Neural cell (in vitro differentiated cells): ENCODE data around the gene MAPK8. TPM values are rescaled to one million over a fixed set of nuclear protein-coding genes. Genes with fewer than 3 reads are reported as not detected.

Source experiments
- H2AFZ ChIP-seq: fragments of 200-600, 300-800 bp; sonication (generic), shearing (Covaris generic); 2 replicates; pipeline ENCODE4 v1.6.0; 2014; ENCODE audit warnings: low read depth, mild to moderate bottlenecking, antibody characterized with exemption, low read length, moderate library complexity
- H3F3A ChIP-seq: fragments of 200-600 bp; shearing (Covaris generic); 2 replicates; pipeline ENCODE4 v1.6.1; 2016; ENCODE audit warnings: mild to moderate bottlenecking, moderate library complexity, mixed read lengths, antibody characterized with exemption, low read length; ENCODE audit not compliant: insufficient read depth, poor library complexity, severe bottlenecking
- H3K27ac ChIP-seq: fragments of 200-600, 300-800 bp; sonication (generic), shearing (Covaris generic); 2 replicates; pipeline ENCODE4 v1.5.1; 2014; ENCODE audit warnings: mild to moderate bottlenecking, low read length, moderate library complexity
- H3K27me3 ChIP-seq: fragments of 300-800, 200-600 bp; sonication (generic), shearing (Covaris generic); 2 replicates; pipeline ENCODE4 v1.6.0; 2014; ENCODE audit warnings: mild to moderate bottlenecking, low read depth, low read length, moderate library complexity; ENCODE audit not compliant: insufficient read depth
- H3K36me3 ChIP-seq: fragments of 300-800, 200-600 bp; sonication (generic), shearing (Covaris generic); 2 replicates; pipeline ENCODE4 v1.5.1; 2014; ENCODE audit warnings: mild to moderate bottlenecking, antibody characterized with exemption, low read length, moderate library complexity; ENCODE audit not compliant: insufficient read depth
- H3K4me2 ChIP-seq: fragments of 300-800, 200-600 bp; sonication (generic), shearing (Covaris generic); 2 replicates; pipeline ENCODE4 v1.6.0; 2014; ENCODE audit warnings: mild to moderate bottlenecking, low read length
- H3K4me3 ChIP-seq: fragments of 300-800, 200-600 bp; sonication (generic), shearing (Covaris generic); 2 replicates; pipeline ENCODE4 v1.5.1; 2014; ENCODE audit warnings: mild to moderate bottlenecking, low read length, moderate library complexity
- H3K79me2 ChIP-seq: fragments of 200-600 bp; shearing (Covaris generic); replicated peaks from 2 replicates; pipeline ENCODE4 v1.6.0; 2014; ENCODE audit warnings: mild to moderate bottlenecking, low read length, moderate library complexity; ENCODE audit not compliant: insufficient read depth
- H3K9ac ChIP-seq: fragments of 300-800, 200-600 bp; sonication (generic), shearing (Covaris generic); 2 replicates; pipeline ENCODE4 v1.6.1; 2016; ENCODE audit warnings: mild to moderate bottlenecking, low read length, mixed read lengths
- H3K9me2 ChIP-seq: fragments of 200-600 bp; shearing (Covaris generic); 2 replicates; pipeline ENCODE4 v1.6.1; 2016; ENCODE audit warnings: mild to moderate bottlenecking, low read length, mixed read lengths; ENCODE audit not compliant: insufficient read depth
- H3K9me3 ChIP-seq: fragments of 200-600, 300-800 bp; sonication (generic), shearing (Covaris generic); 2 replicates; pipeline ENCODE4 v1.6.1; 2016; ENCODE audit warnings: mild to moderate bottlenecking, mixed run types, low read length, moderate library complexity, mixed read lengths
- H4K20me1 ChIP-seq: fragments of 200-600 bp; shearing (Covaris generic); 2 replicates; pipeline ENCODE4 v1.6.1; 2016; ENCODE audit warnings: mild to moderate bottlenecking, mixed run types; ENCODE audit not compliant: insufficient read depth
- EP300 ChIP-seq: fragments of 450-650 bp; conservative IDR thresholded peaks from 2 replicates; pipeline ENCODE4 v1.6.1; 2014; ENCODE audit warnings: antibody characterized with exemption, mild to moderate bottlenecking, moderate library complexity; ENCODE audit not compliant: poor library complexity, severe bottlenecking
- EZH2 ChIP-seq: fragments of 200-600, 300-800 bp; shearing (Covaris generic), sonication (generic); IDR thresholded peaks from 2 replicates; pipeline ENCODE4 v1.6.1; 2014; ENCODE audit warnings: antibody characterized with exemption, low read length, borderline replicate concordance, mild to moderate bottlenecking; ENCODE audit not compliant: insufficient read depth, poor library complexity, severe bottlenecking
- MXI1 ChIP-seq: fragments of 450-650 bp; conservative IDR thresholded peaks from 2 replicates; pipeline ENCODE4 v1.6.1; 2014; ENCODE audit warnings: antibody characterized with exemption, mild to moderate bottlenecking; ENCODE audit not compliant: poor library complexity, severe bottlenecking
- POLR2AphosphoS5 ChIP-seq: IDR thresholded peaks from 2 replicates; pipeline ENCODE4 v1.6.1; 2012
- RAD21 ChIP-seq: fragments of 450-650 bp; conservative IDR thresholded peaks from 2 replicates; pipeline ENCODE4 v1.6.1; 2014; ENCODE audit warnings: antibody characterized with exemption, mild to moderate bottlenecking, moderate library complexity
- SMC3 ChIP-seq: fragments of 450-650 bp; conservative IDR thresholded peaks from 2 replicates; pipeline ENCODE4 v1.6.1; 2014; ENCODE audit warnings: antibody characterized with exemption, mild to moderate bottlenecking, moderate library complexity; ENCODE audit not compliant: poor library complexity
- TAF1 ChIP-seq: IDR thresholded peaks from 2 replicates; pipeline ENCODE4 v1.6.1; 2012; ENCODE audit warnings: low read depth
- polyA plus RNA-seq: library from polyadenylated mRNA; depleted of rRNA; stranded (reverse); fragments of >200 nt; gene quantifications from 2 replicates; pipeline ENCODE4 v1.2.3, GENCODE V29; 2014
- TF ChIP-seq, protein P1 (sequence below): fragments of 450-650 bp; IDR thresholded peaks from 2 replicates; pipeline ENCODE4 v1.5.1; 2014; ENCODE audit warnings: antibody characterized with exemption, mild to moderate bottlenecking, moderate library complexity; ENCODE audit not compliant: poor library complexity, severe bottlenecking
- TF ChIP-seq, protein P2 (sequence below): IDR thresholded peaks from 2 replicates; pipeline ENCODE4 v1.6.1; 2012; ENCODE audit warnings: borderline replicate concordance

MAPK8 gene
- polyA plus RNA-seq, 1 donor from 2014 or later = 187 TPM

DNA sequence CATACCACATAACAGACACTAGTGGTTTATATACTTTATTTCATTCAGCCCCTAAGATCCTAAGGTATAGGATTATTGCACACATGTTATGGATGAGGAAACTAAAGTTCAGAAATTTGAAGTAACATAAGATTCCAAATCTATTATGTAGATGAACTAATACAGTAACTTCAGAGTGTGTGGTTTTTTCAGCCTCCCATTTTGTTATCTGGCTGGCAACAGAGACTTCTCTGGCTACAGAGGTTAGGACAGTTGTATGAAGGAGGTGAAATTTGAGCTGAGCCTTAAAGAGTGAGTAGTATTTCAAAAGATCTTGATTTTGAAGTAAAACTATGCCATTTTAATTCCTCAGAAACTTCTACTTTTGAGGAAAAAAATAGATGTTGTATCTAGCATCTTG is 125.4 kb downstream of the MAPK8 start:
- Histone ChIP-seq H3K9me3 (no peaks in the 10 kb centered on the region), H3K27me3 (no peaks in the 10 kb centered on the region)
- no peak for TF ChIP-seq RAD21

DNA sequence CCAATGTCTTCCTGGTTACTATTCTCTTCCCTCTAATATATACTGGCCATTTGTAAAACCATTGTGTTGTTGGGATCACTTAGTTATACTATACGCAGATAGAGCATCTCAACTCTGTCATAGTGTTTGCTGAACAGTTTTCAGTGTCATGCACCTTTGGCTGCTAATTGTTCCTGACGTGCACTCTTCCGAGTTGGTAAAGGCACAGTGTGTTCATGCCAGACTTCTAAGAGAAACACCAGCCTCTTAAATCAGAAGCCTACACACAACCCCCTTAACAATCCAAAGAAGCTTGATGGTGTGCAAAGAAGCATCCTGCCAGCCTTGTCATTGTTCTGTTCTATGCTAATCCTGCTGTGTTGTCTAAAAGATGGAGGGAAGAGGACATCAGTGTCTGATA is 131.1 kb downstream of the MAPK8 start:
- no peak overlapping the region for H3K9ac ChIP-seq
- H3K36me3 ChIP-seq = peaks cover 7% of the 10 kb centered on the region
- TF ChIP-seq, protein P1, sequence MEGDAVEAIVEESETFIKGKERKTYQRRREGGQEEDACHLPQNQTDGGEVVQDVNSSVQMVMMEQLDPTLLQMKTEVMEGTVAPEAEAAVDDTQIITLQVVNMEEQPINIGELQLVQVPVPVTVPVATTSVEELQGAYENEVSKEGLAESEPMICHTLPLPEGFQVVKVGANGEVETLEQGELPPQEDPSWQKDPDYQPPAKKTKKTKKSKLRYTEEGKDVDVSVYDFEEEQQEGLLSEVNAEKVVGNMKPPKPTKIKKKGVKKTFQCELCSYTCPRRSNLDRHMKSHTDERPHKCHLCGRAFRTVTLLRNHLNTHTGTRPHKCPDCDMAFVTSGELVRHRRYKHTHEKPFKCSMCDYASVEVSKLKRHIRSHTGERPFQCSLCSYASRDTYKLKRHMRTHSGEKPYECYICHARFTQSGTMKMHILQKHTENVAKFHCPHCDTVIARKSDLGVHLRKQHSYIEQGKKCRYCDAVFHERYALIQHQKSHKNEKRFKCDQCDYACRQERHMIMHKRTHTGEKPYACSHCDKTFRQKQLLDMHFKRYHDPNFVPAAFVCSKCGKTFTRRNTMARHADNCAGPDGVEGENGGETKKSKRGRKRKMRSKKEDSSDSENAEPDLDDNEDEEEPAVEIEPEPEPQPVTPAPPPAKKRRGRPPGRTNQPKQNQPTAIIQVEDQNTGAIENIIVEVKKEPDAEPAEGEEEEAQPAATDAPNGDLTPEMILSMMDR = no peak
- no peak for TF ChIP-seq POLR2AphosphoS5
- TF ChIP-seq MXI1 = no peak
- no peak for TF ChIP-seq TAF1
- no peak for TF ChIP-seq EP300
- no peak for TF ChIP-seq EZH2
- TF ChIP-seq, protein P2, sequence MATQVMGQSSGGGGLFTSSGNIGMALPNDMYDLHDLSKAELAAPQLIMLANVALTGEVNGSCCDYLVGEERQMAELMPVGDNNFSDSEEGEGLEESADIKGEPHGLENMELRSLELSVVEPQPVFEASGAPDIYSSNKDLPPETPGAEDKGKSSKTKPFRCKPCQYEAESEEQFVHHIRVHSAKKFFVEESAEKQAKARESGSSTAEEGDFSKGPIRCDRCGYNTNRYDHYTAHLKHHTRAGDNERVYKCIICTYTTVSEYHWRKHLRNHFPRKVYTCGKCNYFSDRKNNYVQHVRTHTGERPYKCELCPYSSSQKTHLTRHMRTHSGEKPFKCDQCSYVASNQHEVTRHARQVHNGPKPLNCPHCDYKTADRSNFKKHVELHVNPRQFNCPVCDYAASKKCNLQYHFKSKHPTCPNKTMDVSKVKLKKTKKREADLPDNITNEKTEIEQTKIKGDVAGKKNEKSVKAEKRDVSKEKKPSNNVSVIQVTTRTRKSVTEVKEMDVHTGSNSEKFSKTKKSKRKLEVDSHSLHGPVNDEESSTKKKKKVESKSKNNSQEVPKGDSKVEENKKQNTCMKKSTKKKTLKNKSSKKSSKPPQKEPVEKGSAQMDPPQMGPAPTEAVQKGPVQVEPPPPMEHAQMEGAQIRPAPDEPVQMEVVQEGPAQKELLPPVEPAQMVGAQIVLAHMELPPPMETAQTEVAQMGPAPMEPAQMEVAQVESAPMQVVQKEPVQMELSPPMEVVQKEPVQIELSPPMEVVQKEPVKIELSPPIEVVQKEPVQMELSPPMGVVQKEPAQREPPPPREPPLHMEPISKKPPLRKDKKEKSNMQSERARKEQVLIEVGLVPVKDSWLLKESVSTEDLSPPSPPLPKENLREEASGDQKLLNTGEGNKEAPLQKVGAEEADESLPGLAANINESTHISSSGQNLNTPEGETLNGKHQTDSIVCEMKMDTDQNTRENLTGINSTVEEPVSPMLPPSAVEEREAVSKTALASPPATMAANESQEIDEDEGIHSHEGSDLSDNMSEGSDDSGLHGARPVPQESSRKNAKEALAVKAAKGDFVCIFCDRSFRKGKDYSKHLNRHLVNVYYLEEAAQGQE = no peak
- TF ChIP-seq RAD21 = no peak
- TF ChIP-seq SMC3 = no peak
- no peaks in the 10 kb centered on the region for H3K79me2 ChIP-seq
- H3K4me3 ChIP-seq = no peak overlapping the region
- no peaks in the 10 kb centered on the region for H3K9me2 ChIP-seq
- no peak overlapping the region for H3K27ac ChIP-seq
- no peak overlapping the region for H2AFZ ChIP-seq
- no peaks in the 10 kb centered on the region for H3K27me3 ChIP-seq
- H3F3A ChIP-seq = no peaks in the 10 kb centered on the region
- no peak overlapping the region for H3K4me2 ChIP-seq
- H4K20me1 ChIP-seq = no peaks in the 10 kb centered on the region
- no peaks in the 10 kb centered on the region for H3K9me3 ChIP-seq

More for the DNA sequence above, 125.4 kb downstream of the MAPK8 start:
- H3K79me2 ChIP-seq = no peaks in the 10 kb centered on the region
- H3F3A ChIP-seq = no peaks in the 10 kb centered on the region
- H3K36me3 ChIP-seq = peaks cover 7% of the 10 kb centered on the region
- H2AFZ ChIP-seq = no peak overlapping the region
- H3K4me3 ChIP-seq = no peak overlapping the region
- no peaks in the 10 kb centered on the region for H4K20me1 ChIP-seq
- no peak overlapping the region for H3K27ac ChIP-seq
- H3K9ac ChIP-seq = no peak overlapping the region
- H3K9me2 ChIP-seq = no peaks in the 10 kb centered on the region
- no peak overlapping the region for H3K4me2 ChIP-seq

DNA sequence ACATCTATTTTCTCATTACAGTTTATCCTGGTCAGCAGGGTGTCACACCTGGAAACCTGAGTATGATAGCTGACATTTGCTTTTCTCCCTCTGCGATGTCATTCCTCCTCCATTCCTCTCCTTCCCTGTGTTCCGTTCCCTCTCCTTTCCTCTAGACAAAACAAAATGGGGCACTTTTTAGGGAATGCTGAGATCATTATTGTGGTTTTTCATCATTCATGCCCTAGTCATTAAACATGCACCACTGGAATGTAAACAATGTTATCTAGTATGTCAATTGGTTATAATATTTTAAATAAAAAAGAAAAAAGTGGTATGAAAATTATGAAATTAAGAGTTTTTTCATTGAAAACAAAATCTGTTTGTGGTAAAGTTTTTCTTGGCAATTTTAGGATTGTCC is 132.6 kb downstream of the MAPK8 start:
- Histone ChIP-seq H3K4me2 (no peak overlapping the region), H3K36me3 (peaks cover 7% of the 10 kb centered on the region), H3K4me3 (no peak overlapping the region), H3K9ac (no peak overlapping the region), H3K9me3 (no peaks in the 10 kb centered on the region), H3K27me3 (no peaks in the 10 kb centered on the region), H3F3A (no peaks in the 10 kb centered on the region), H2AFZ (no peak overlapping the region), H4K20me1 (no peaks in the 10 kb centered on the region), H3K27ac (no peak overlapping the region), H3K9me2 (no peaks in the 10 kb centered on the region), H3K79me2 (no peaks in the 10 kb centered on the region)
- TF ChIP-seq SMC3 = no peak
- TF ChIP-seq RAD21 = no peak
- TF ChIP-seq, protein P2 = no peak
- no peak for TF ChIP-seq MXI1
- TF ChIP-seq TAF1 = no peak
- no peak for TF ChIP-seq EZH2
- TF ChIP-seq, protein P1 = no peak
